Activated T-cell treated with anti-CD3 and anti-CD28 coated beads, Interleukin-2, amount 50 U/mL, for 1 hour (primary cell): ENCODE measurements around the gene ESX1.
"Not testable (repeated sequence)": the region's sequence is repeated elsewhere in the genome, so short reads cannot be mapped to it uniquely, and the experiment has no call there.

Source experiments
- DNase-seq: peaks from one replicate; pipeline ENCODE4 v3.0.0-alpha.2; 2020

ESX1 gene

GRCh38 chrX:104254442-104255115 lies at the start of gene ESX1:
Gene ESX1, minus strand, starts transcription at chrX:104254933. Its CDS starts 84 bp downstream, at chrX:104254849.
- DNase-seq: no peak

GRCh38 chrX:104295636-104296035 lies 40.9 kb upstream of the ESX1 start:
- DNase-seq: no peak

- DNase-seq: no peak
Observed at GRCh38 chrX:104288961-104289360, 34.2 kb upstream of the ESX1 start.

- DNase-seq: no peak
Observed at GRCh38 chrX:104288269-104288668, 33.5 kb upstream of the ESX1 start.

- no peak for DNase-seq
Observed at GRCh38 chrX:104285201-104285600, 30.5 kb upstream of the ESX1 start.

- no peak for DNase-seq
Observed at GRCh38 chrX:104284507-104284906, 29.8 kb upstream of the ESX1 start.

- DNase-seq: no peak
Observed at GRCh38 chrX:104282166-104282725, 27.5 kb upstream of the ESX1 start.

- DNase-seq: no peak
Observed at GRCh38 chrX:104281564-104281963, 26.8 kb upstream of the ESX1 start.

- no peak for DNase-seq
Observed at GRCh38 chrX:104280609-104281008, 25.9 kb upstream of the ESX1 start.

GRCh38 chrX:104270916-104271512 lies 16.3 kb upstream of the ESX1 start:
- no peak for DNase-seq

- no peak for DNase-seq
Observed at GRCh38 chrX:104270212-104270611, 15.5 kb upstream of the ESX1 start.

GRCh38 chrX:104255465-104255864 lies 732 bp upstream of the ESX1 start:
- DNase-seq: no peak

- DNase-seq: no peak
Observed at GRCh38 chrX:104253567-104254441, 929 bp downstream of the ESX1 start.

GRCh38 chrX:104250470-104250869 lies 4.3 kb downstream of the ESX1 start:
- DNase-seq: no peak

GRCh38 chrX:104230060-104230459 lies 24.7 kb downstream of the ESX1 start:
- not testable (repeated sequence) for DNase-seq

GRCh38 chrX:104211187-104211586 lies 43.5 kb downstream of the ESX1 start:
- no peak for DNase-seq

- no peak for DNase-seq
Observed at GRCh38 chrX:104205548-104205947, 49.2 kb downstream of the ESX1 start.
